CD14-positive monocyte (primary cell): ENCODE data around the gene CHML. TPM values are rescaled to one million over a fixed set of nuclear protein-coding genes. Genes with fewer than 3 reads are reported as not detected.

Experiments used
- DNase-seq, 3 donors: peaks; one replicate each; pipeline ENCODE4 v3.0.0-alpha.2; 2011 to 2022
- H2AFZ ChIP-seq: 2 replicates; pipeline ENCODE4 v1.6.0; 2012; ENCODE audit warnings: mild to moderate bottlenecking, low read depth, low read length, inconsistent platforms; ENCODE audit not compliant: insufficient read depth, poor library complexity, severe bottlenecking
- H3K27ac ChIP-seq, 2 donors: 1 replicate in 1 of 2; 2 replicates in 1 of 2; pipeline ENCODE4 v1.5.1; 2012 to 2013; ENCODE audit warnings: low read length in 2 of 2, control low read depth in 1 of 2, inconsistent platforms in 1 of 2, low read depth in 1 of 2, mild to moderate bottlenecking in 1 of 2
- H3K27me3 ChIP-seq, 2 donors: one replicate each; pipeline versions ENCODE4 v1.6.0 to v1.6.1; 2011 to 2013; ENCODE audit warnings: low read length in 2 of 2; ENCODE audit not compliant: control insufficient read depth in 2 of 2, insufficient read depth in 2 of 2
- H3K36me3 ChIP-seq, 2 donors: replicated peaks in 1 of 2; 1 replicate in 1 of 2; 2 replicates in 1 of 2; pipeline versions ENCODE4 v1.5.1 to v1.6.1; 2012 to 2013; ENCODE audit warnings: low read length in 2 of 2, control low read depth in 1 of 2, inconsistent platforms in 1 of 2, mild to moderate bottlenecking in 1 of 2; ENCODE audit not compliant: insufficient read depth in 2 of 2, control insufficient read depth in 1 of 2
- H3K4me1 ChIP-seq, 2 donors: 1 replicate in 1 of 2; 2 replicates in 1 of 2; pipeline versions ENCODE4 v1.5.1 to v1.6.1; 2012 to 2013; ENCODE audit warnings: low read length in 2 of 2, control low read depth in 1 of 2, inconsistent platforms in 1 of 2, mild to moderate bottlenecking in 1 of 2, moderate library complexity in 1 of 2; ENCODE audit not compliant: insufficient read depth in 2 of 2, control insufficient read depth in 1 of 2
- H3K4me2 ChIP-seq: replicated peaks from 2 replicates; pipeline ENCODE3; 2012; ENCODE audit warnings: low read length, moderate library complexity, mild to moderate bottlenecking; ENCODE audit not compliant: poor library complexity, severe bottlenecking; ENCODE audit errors: extremely low read depth
- H3K4me3 ChIP-seq, 3 experiments: fragments of 200-600 bp in 1 of 3; sonication (generic) in 1 of 3; replicated peaks in 1 of 3; 1 replicate in 2 of 3; 2 replicates in 1 of 3; pipeline ENCODE4 v1.5.1; 2011 to 2013; ENCODE audit warnings: low read length in 3 of 3, mild to moderate bottlenecking in 3 of 3, control low read depth in 2 of 3, low read depth in 2 of 3, inconsistent platforms in 1 of 3, moderate library complexity in 1 of 3
- H3K79me2 ChIP-seq: 2 replicates; pipeline ENCODE4 v1.6.0; 2012; ENCODE audit warnings: mild to moderate bottlenecking, control low read depth, inconsistent platforms, low read length, moderate library complexity; ENCODE audit not compliant: insufficient read depth
- H3K9ac ChIP-seq: 2 replicates; pipeline ENCODE4 v1.6.0; 2017; ENCODE audit warnings: low read length, mild to moderate bottlenecking; ENCODE audit not compliant: insufficient read depth, poor library complexity, severe bottlenecking
- H3K9me3 ChIP-seq, 2 donors: replicated peaks in 1 of 2; 1 replicate in 1 of 2; 2 replicates in 1 of 2; pipeline versions ENCODE4 v1.5.1 to v1.6.1; 2012 to 2013; ENCODE audit warnings: low read length in 2 of 2, control low read depth in 1 of 2; ENCODE audit not compliant: control insufficient read depth in 1 of 2, insufficient read depth in 1 of 2
- H4K20me1 ChIP-seq: 2 replicates; pipeline ENCODE4 v1.6.0; 2012; ENCODE audit warnings: mild to moderate bottlenecking, low read length, control low read depth, moderate library complexity; ENCODE audit not compliant: insufficient read depth
- H3K27ac Mint-ChIP-seq, 7 donors: one replicate each; pipeline ENCODE4 v1.8.0; 2020; ENCODE audit warnings: mild to moderate bottlenecking in 7 of 7, mixed read lengths in 7 of 7, moderate library complexity in 6 of 7, inconsistent platforms in 2 of 7
- H3K27me3 Mint-ChIP-seq, 3 donors: one replicate each; pipeline ENCODE4 v1.8.0; 2021 to 2022; ENCODE audit warnings: low read depth in 3 of 3, mild to moderate bottlenecking in 3 of 3, mixed read lengths in 3 of 3, moderate library complexity in 3 of 3, inconsistent platforms in 1 of 3
- H3K36me3 Mint-ChIP-seq, 2 donors: one replicate each; pipeline ENCODE4 v1.8.0; 2020; ENCODE audit warnings: mixed read lengths in 2 of 2, inconsistent platforms in 1 of 2, mild to moderate bottlenecking in 1 of 2
- H3K4me1 Mint-ChIP-seq: one replicate; pipeline ENCODE4 v1.8.0; 2020; ENCODE audit warnings: mild to moderate bottlenecking, mixed read lengths
- H3K4me3 Mint-ChIP-seq, 2 donors: one replicate each; pipeline ENCODE4 v1.8.0; 2020; ENCODE audit warnings: mild to moderate bottlenecking in 2 of 2, mixed read lengths in 2 of 2, moderate library complexity in 1 of 2
- H3K9me3 Mint-ChIP-seq, 7 donors: one replicate each; pipeline ENCODE4 v1.8.0; 2020 to 2022; ENCODE audit warnings: mixed read lengths in 7 of 7, mild to moderate bottlenecking in 6 of 7, moderate library complexity in 6 of 7, inconsistent platforms in 2 of 7
- CTCF ChIP-seq: fragments of 200-600 bp; IDR thresholded peaks from one replicate; pipeline ENCODE4 v1.8.0; 2022; ENCODE audit warnings: antibody characterized with exemption, mild to moderate bottlenecking
- WGBS: methylation state at CpG from one replicate; pipeline ENCODE4 v1.1.5; 2013; ENCODE audit warnings: missing lambda C conversion rate; ENCODE audit not compliant: insufficient coverage; 5-methylcytosine and 5-hydroxymethylcytosine counted together
- intact Hi-C, 2 donors: fragments of 100-400 bp; cut with micrococcal nuclease; formaldehyde crosslinking; loops; one replicate each; pipeline versions ENCODE4 v1.15.0 to v1.15.1; 2023
- polyA plus RNA-seq, 3 donors: library from polyadenylated mRNA; depleted of rRNA in 1 of 3; unstranded in 2 of 3; stranded (reverse) in 1 of 3; fragments of 300-500 nt in 2 of 3; fragments of >200 nt in 1 of 3; fragmentation: Illumina TruSeq in 2 of 3; gene quantifications; 1 replicate in 2 of 3; 2 replicates in 1 of 3; pipeline ENCODE4 v1.2.3, GENCODE V29; 2012 to 2021

Gene CHML
- polyA plus RNA-seq, 3 donors, result 3.4 to 6.6 (median 3.4) TPM

DNA sequence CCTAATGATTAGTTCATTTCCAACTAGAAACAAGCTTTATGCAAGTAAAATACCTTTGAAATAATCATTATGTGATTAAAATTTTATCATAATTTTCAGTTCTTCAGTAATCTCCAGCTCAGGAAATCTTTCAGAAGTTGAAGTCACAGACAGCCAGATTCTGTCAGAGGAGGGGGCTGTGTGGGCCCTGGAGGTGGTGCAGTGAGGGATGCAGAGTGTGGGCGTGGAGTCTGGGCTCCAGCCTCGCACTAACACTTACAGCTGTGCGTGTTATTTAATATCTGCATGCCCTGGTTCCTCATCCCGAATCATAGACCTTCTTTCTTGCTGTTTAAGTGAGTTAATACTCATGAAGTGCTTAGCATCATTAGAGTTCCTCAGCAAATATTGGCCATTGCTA, 35.8 kb upstream of the CHML start:
- no peak overlapping the region for H3K27ac ChIP-seq
- H3K4me3 Mint-ChIP-seq, result no peak overlapping the region
- peaks cover 5 to 21% (median 7%) of the 10 kb centered on the region in 3 donors for H3K27me3 Mint-ChIP-seq
- intact Hi-C loops, result no loop called here
- no peak for DNase-seq
- H3K4me3 ChIP-seq, result no peak overlapping the region
- H3K36me3 Mint-ChIP-seq, result no peaks in the 10 kb centered on the region
- peaks cover 0 to 4% of the 10 kb centered on the region in 2 donors for H3K27me3 ChIP-seq
- H3K79me2 ChIP-seq, result no peaks in the 10 kb centered on the region
- H3K4me2 ChIP-seq, result no peak overlapping the region
- no peak overlapping the region for H3K9ac ChIP-seq
- H3K36me3 ChIP-seq, result no peaks in the 10 kb centered on the region
- H2AFZ ChIP-seq, result no peak overlapping the region
- no peaks in the 10 kb centered on the region for H4K20me1 ChIP-seq
- peaks cover 1 to 6% (median 2%) of the 10 kb centered on the region in 7 donors for H3K9me3 Mint-ChIP-seq
- WGBS, result 100% methylated on average over 2 of the region's 4 CpGs
- no peaks in the 10 kb centered on the region for H3K9me3 ChIP-seq
- no peak overlapping the region for H3K27ac Mint-ChIP-seq
- H3K4me1 ChIP-seq, result no peaks in the 10 kb centered on the region
- no peaks in the 10 kb centered on the region for H3K4me1 Mint-ChIP-seq
- no peak for TF ChIP-seq CTCF

GRCh38 chr1:241674805-241675384, 34.7 kb upstream of the CHML start:
- no CpG with 5 or more reads among the region's 1 CpG for WGBS

More at GRCh38 chr1:241674805-241675384, 34.7 kb upstream of the CHML start:
- no peak overlapping the region for H3K27ac ChIP-seq
- no peaks in the 10 kb centered on the region for H3K4me1 Mint-ChIP-seq
- no peak for TF ChIP-seq CTCF
- H2AFZ ChIP-seq, result no peak overlapping the region
- H3K36me3 ChIP-seq, result no peaks in the 10 kb centered on the region
- no peaks in the 10 kb centered on the region for H4K20me1 ChIP-seq
- no peak overlapping the region for H3K4me2 ChIP-seq
- H3K4me3 ChIP-seq, result no peak overlapping the region
- no peaks in the 10 kb centered on the region for H3K79me2 ChIP-seq
- H3K27me3 Mint-ChIP-seq, result peaks cover 0 to 20% (median 7%) of the 10 kb centered on the region in 3 donors
- H3K9me3 ChIP-seq, result no peaks in the 10 kb centered on the region
- H3K4me3 Mint-ChIP-seq, result no peak overlapping the region
- intact Hi-C loops, result no loop called here
- H3K36me3 Mint-ChIP-seq, result no peaks in the 10 kb centered on the region
- H3K27me3 ChIP-seq, result peaks cover 0 to 4% of the 10 kb centered on the region in 2 donors
- peak overlapping the region in 1 of 7 donors; percentile 41 for H3K27ac Mint-ChIP-seq
- peaks cover 1 to 3% (median 2%) of the 10 kb centered on the region in 7 donors for H3K9me3 Mint-ChIP-seq
- H3K9ac ChIP-seq, result no peak overlapping the region
- no peaks in the 10 kb centered on the region for H3K4me1 ChIP-seq
- no peak for DNase-seq
